HEK293T (cell line): ENCODE data around the gene PLA2G6.
A peak's percentile ranks its signal among the peaks of the same experiment; 100 is the strongest.

Source experiments
- CTCF ChIA-PET: fragments of 350-600 bp; formaldehyde crosslinking; extraction: SDS; loops from one replicate; lab custom pipeline; 2021; ENCODE audit warnings: antibody characterized with exemption, inconsistent platforms; lab: Yijun Ruan, JAX
- POLR2A ChIA-PET: fragments of 350-600 bp; formaldehyde crosslinking; extraction: SDS; loops from one replicate; lab custom pipeline; 2020; ENCODE audit warnings: antibody characterized with exemption, inconsistent platforms; lab: Yijun Ruan, JAX
- DNase-seq: peaks from one replicate; pipeline ENCODE4 v3.0.0; 2012; ENCODE audit warnings: mixed read lengths; ENCODE audit errors: extremely low spot score
- ARNT ChIP-seq: fragments of 450-650 bp; IDR thresholded peaks from 2 replicates; pipeline ENCODE4 v1.6.1; 2017; ENCODE audit warnings: mild to moderate bottlenecking
- BHLHE40 ChIP-seq: fragments of 450-650 bp; IDR thresholded peaks from 2 replicates; pipeline ENCODE4 v1.6.1; 2016; ENCODE audit warnings: mild to moderate bottlenecking, moderate library complexity, borderline replicate concordance
- CTBP1 ChIP-seq: fragments of 450-650 bp; IDR thresholded peaks from 2 replicates; pipeline ENCODE4 v1.6.1; 2016; ENCODE audit warnings: borderline replicate concordance
- ELF4 ChIP-seq: fragments of 450-650 bp; IDR thresholded peaks from 2 replicates; pipeline ENCODE4 v1.6.1; 2017; ENCODE audit warnings: antibody characterized with exemption
- FOXA1 ChIP-seq: fragments of 450-650 bp; IDR thresholded peaks from 2 replicates; pipeline ENCODE4 v1.6.1; 2016; ENCODE audit warnings: mild to moderate bottlenecking
- FOXK2 ChIP-seq: fragments of 450-650 bp; IDR thresholded peaks from 2 replicates; pipeline ENCODE4 v1.6.1; 2016; ENCODE audit warnings: mild to moderate bottlenecking
- FOXM1 ChIP-seq: fragments of 450-650 bp; IDR thresholded peaks from 2 replicates; pipeline ENCODE4 v1.6.1; 2017; ENCODE audit warnings: mild to moderate bottlenecking, borderline replicate concordance
- HDGF ChIP-seq: fragments of 450-650 bp; IDR thresholded peaks from 2 replicates; pipeline ENCODE4 v1.6.1; 2017; ENCODE audit warnings: antibody characterized with exemption, borderline replicate concordance
- L3MBTL2 ChIP-seq: fragments of 450-650 bp; conservative IDR thresholded peaks from 2 replicates; pipeline ENCODE4 v1.6.1; 2016; ENCODE audit warnings: mild to moderate bottlenecking
- LEF1 ChIP-seq: fragments of 450-650 bp; IDR thresholded peaks from 2 replicates; pipeline ENCODE4 v1.6.1; 2017; ENCODE audit warnings: mild to moderate bottlenecking, borderline replicate concordance
- NFRKB ChIP-seq: fragments of 450-650 bp; IDR thresholded peaks from 2 replicates; pipeline ENCODE4 v1.6.1; 2016; ENCODE audit warnings: mild to moderate bottlenecking, moderate library complexity
- PKNOX1 ChIP-seq: fragments of 450-650 bp; IDR thresholded peaks from 2 replicates; pipeline ENCODE4 v1.6.1; 2016
- SP1 ChIP-seq: fragments of 450-650 bp; IDR thresholded peaks from 2 replicates; pipeline ENCODE4 v1.6.1; 2017
- SUZ12 ChIP-seq: fragments of 450-650 bp; IDR thresholded peaks from 2 replicates; pipeline ENCODE4 v1.6.1; 2016; ENCODE audit warnings: mild to moderate bottlenecking
- TARDBP ChIP-seq: fragments of 450-650 bp; IDR thresholded peaks from 2 replicates; pipeline ENCODE4 v1.6.1; 2016
- ZNF384 ChIP-seq: fragments of 450-650 bp; IDR thresholded peaks from 2 replicates; pipeline ENCODE4 v1.6.1; 2016

Gene PLA2G6

GRCh38 chr22:38201711-38202436 is 20.2 kb upstream of the PLA2G6 start, which contains the start of gene MAFF:
Gene MAFF (plus strand): TSS chr22:38201994. CDS start chr22:38213854, 11,860 bp downstream.
- DNase-seq, result peak; percentile 100
- ChIA-PET CTCF (interaction anchor here (1.4 kb wide), 1 partner anchor 87 kb away, joined by 4 read pairs; no protein-coding TSS in a partner anchor), POLR2A (interaction anchor here (0.6 to 1.8 kb wide), 10 partner anchors 8 to 261 kb away, joined by 3 to 13 read pairs (median 4); partner anchors contain the start of gene PLA2G6)
- TF ChIP-seq FOXM1 (0 out of 2 replicates have a peak, but pooled peaks have one; percentile 23), HDGF (no peak), ZNF384 (no peak), SUZ12 (no peak), ARNT (no peak), LEF1 (no peak; the same call in 1 of the 2 replicates), CTBP1 (peak; percentile 45; the same call in 1 of the 2 replicates), NFRKB (no peak), L3MBTL2 (peak; percentile 60)

- no peak for DNase-seq
- ChIA-PET POLR2A (interaction anchor here (0.6 to 2.9 kb wide), 13 partner anchors 9 to 262 kb away, joined by 3 to 13 read pairs (median 4); partner anchors contain the start of gene PLA2G6), CTCF (interaction anchor here (1.4 kb wide), 1 partner anchor 87 kb away, joined by 4 read pairs; no protein-coding TSS in a partner anchor)
- TF ChIP-seq LEF1 (no peak), NFRKB (no peak), PKNOX1 (peak; percentile 38; the same call in 1 of the 2 replicates), ARNT (no peak), L3MBTL2 (no peak)
Measured at GRCh38 chr22:38201371-38201710, 19.7 kb upstream of the PLA2G6 start.

GRCh38 chr22:38199826-38200559 is 18.4 kb upstream of the PLA2G6 start:
- POLR2A ChIA-PET, result interaction anchor here (1.4 to 2.9 kb wide), 2 partner anchors 13 to 22 kb away, joined by 4 to 7 read pairs; no protein-coding TSS in a partner anchor
- CTCF ChIA-PET, result interaction anchor here (0.6 kb wide), 1 partner anchor 38 kb away, joined by 5 read pairs; no protein-coding TSS in a partner anchor
- TF ChIP-seq L3MBTL2 (no peak), SUZ12 (no peak), NFRKB (no peak), FOXK2 (no peak), BHLHE40 (no peak), FOXM1 (no peak), TARDBP (no peak), LEF1 (no peak), PKNOX1 (no peak), ELF4 (no peak), HDGF (no peak), SP1 (no peak), FOXA1 (no peak), ZNF384 (no peak), CTBP1 (no peak), ARNT (no peak)
- DNase-seq, result no peak

GRCh38 chr22:38196791-38197419 is 15.3 kb upstream of the PLA2G6 start:
- no peak for DNase-seq
- POLR2A ChIA-PET, result interaction anchor here (0.5 to 0.8 kb wide), 2 partner anchors 14 to 16 kb away, joined by 3 read pairs; no protein-coding TSS in a partner anchor
- TF ChIP-seq L3MBTL2 (no peak), ZNF384 (peak; percentile 61)
- CTCF ChIA-PET, result interaction anchor here (0.6 kb wide), 2 partner anchors 15 to 107 kb away, joined by 4 to 6 read pairs; no protein-coding TSS in a partner anchor

GRCh38 chr22:38193580-38193979 is 11.9 kb upstream of the PLA2G6 start:
- ChIA-PET CTCF (no interaction called here), POLR2A (interaction anchor here (2.6 kb wide), 1 partner anchor 12 kb away, joined by 13 read pairs; the partner anchor contains the start of gene PLA2G6)
- no peak for DNase-seq
- TF ChIP-seq CTBP1 (no peak), TARDBP (no peak), SUZ12 (no peak), LEF1 (no peak), NFRKB (no peak), ZNF384 (no peak), PKNOX1 (no peak), BHLHE40 (no peak), ARNT (no peak), FOXK2 (no peak), FOXA1 (no peak), HDGF (no peak), FOXM1 (no peak), ELF4 (no peak), SP1 (no peak), L3MBTL2 (no peak)
